GM12801 (cell line): Measurements from ENCODE around the gene C22orf39.

Source experiments
- TF ChIP-seq, protein P1 (sequence below): IDR thresholded peaks from one replicate; pipeline ENCODE4 v1.5.1; 2011; ENCODE audit warnings: control low read depth; ENCODE audit not compliant: insufficient read length; ENCODE audit errors: extremely low read depth

Gene C22orf39, protein sequence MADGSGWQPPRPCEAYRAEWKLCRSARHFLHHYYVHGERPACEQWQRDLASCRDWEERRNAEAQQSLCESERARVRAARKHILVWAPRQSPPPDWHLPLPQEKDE

GRCh38 chr22:19447330-19448075 is at the start of gene C22orf39:
TSS of gene C22orf39 (minus strand) at chr22:19447711. CDS start at chr22:19447688, 23 bp downstream.
- TF ChIP-seq, protein P1, sequence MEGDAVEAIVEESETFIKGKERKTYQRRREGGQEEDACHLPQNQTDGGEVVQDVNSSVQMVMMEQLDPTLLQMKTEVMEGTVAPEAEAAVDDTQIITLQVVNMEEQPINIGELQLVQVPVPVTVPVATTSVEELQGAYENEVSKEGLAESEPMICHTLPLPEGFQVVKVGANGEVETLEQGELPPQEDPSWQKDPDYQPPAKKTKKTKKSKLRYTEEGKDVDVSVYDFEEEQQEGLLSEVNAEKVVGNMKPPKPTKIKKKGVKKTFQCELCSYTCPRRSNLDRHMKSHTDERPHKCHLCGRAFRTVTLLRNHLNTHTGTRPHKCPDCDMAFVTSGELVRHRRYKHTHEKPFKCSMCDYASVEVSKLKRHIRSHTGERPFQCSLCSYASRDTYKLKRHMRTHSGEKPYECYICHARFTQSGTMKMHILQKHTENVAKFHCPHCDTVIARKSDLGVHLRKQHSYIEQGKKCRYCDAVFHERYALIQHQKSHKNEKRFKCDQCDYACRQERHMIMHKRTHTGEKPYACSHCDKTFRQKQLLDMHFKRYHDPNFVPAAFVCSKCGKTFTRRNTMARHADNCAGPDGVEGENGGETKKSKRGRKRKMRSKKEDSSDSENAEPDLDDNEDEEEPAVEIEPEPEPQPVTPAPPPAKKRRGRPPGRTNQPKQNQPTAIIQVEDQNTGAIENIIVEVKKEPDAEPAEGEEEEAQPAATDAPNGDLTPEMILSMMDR, result no peak

DNA sequence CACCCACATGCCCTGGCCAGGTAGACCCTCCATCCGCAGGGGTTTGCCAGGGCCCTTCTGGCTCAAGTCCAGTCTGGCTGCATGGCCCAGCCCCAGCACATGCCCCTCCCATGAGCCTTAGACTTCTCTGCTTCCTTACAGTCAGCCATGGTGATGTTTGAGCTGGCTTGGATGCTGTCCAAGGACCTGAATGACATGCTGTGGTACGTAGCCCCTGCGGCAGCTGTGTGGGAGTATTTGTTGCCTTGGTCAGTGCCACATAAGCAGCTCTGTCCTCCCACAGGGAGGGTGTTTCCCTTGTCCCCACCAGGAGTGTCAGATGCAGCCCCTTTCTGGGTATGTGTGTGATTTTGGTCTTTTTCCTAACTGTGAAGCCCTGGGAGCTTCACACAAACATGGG is 49.7 kb upstream of the C22orf39 start:
- TF ChIP-seq, protein P1, result no peak

- TF ChIP-seq, protein P1, result no peak
Measured at GRCh38 chr22:19496324-19496630, 48.8 kb upstream of the C22orf39 start.

GRCh38 chr22:19495562-19496323 is 48.2 kb upstream of the C22orf39 start:
- TF ChIP-seq, protein P1, result no peak

DNA sequence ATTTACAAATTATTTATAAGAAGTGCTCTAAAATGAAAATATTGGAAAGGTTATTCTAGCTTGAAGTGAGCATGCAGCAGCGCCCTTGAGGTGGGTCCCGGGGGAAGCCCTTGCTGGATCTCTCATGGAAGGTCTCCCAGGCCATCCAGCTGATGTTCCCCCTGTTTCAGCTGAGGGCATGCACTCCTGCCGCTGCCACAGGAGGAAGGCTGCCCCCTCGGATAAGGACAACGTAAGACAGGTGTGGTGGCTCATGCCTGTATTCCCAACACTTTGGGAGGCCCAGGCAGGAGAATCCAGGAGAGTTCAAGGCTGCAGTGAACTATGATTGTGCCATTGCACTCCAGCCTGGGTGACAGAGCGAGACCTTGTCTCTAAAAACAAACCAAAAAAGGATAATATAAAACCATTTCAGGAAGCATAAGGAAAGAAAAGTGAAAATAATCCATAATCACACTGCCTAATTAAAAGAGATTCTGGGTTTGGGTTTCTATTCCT is 47.2 kb upstream of the C22orf39 start:
- TF ChIP-seq, protein P1, result no peak

- TF ChIP-seq, protein P1, result no peak
Measured at GRCh38 chr22:19494001-19494560, 46.6 kb upstream of the C22orf39 start.

DNA sequence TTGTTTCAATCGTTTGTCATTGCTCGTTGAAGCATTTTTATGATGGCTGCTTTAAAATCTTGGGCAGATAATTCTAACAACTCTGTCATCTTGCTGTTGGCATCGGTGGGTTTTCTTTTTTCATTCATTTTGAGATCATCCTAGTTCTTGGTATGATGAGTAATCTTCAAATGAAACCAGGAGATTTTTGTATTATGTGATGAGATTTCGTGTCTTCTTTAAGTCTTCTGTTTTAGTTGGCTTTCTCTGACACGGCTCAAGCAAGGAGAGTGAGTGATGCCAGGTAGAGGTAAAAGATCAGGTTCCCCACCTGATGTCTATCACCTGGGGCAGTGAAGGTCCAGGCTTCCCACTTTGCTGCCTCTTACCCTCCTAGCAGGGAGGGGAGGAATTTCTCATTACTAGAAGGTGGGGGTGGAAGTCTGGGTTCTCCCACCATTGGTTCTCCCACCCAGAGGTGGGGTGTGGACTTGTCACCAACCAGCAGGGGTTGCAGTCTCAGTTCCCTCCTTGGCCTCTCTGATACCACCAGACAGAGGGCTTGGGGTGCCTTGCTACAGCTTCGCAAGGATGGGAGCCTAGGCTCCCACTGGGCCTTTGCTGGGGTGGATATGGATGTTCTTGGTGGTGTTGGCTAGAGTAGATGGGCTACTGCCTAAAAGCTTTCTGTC is 45.1 kb upstream of the C22orf39 start:
- TF ChIP-seq, protein P1, result no peak
